Type B pancreatic cell (in vitro differentiated cells): ENCODE measurements around the gene INPPL1. TPM values are rescaled to one million over a fixed set of nuclear protein-coding genes. Genes with fewer than 3 reads are reported as not detected.

Experiments
- DNase-seq: peaks from one replicate; pipeline ENCODE4 v3.0.0; 2021; ENCODE audit warnings: mixed read lengths; ENCODE audit not compliant: unreplicated experiment; ENCODE audit errors: extremely low spot score
- H3K27ac Mint-ChIP-seq: 2 replicates; pipeline ENCODE4 v1.8.0; 2021; ENCODE audit warnings: mild to moderate bottlenecking, mixed read lengths
- H3K27me3 Mint-ChIP-seq: 2 replicates; pipeline ENCODE4 v1.8.0; 2021; ENCODE audit warnings: mixed read lengths
- H3K36me3 Mint-ChIP-seq: 2 replicates; pipeline ENCODE4 v1.8.0; 2021; ENCODE audit warnings: mixed read lengths
- H3K4me1 Mint-ChIP-seq: one replicate; pipeline ENCODE4 v1.8.0; 2021; ENCODE audit warnings: mixed read lengths; ENCODE audit not compliant: unreplicated experiment
- H3K4me3 Mint-ChIP-seq: 2 replicates; pipeline ENCODE4 v1.8.0; 2021; ENCODE audit warnings: mild to moderate bottlenecking, mixed read lengths
- H3K9me3 Mint-ChIP-seq: 2 replicates; pipeline ENCODE4 v1.8.0; 2021; ENCODE audit warnings: mixed read lengths
- total RNA-seq: library from RNA; stranded (reverse); gene quantifications from 2 replicates; pipeline ENCODE4 v1.2.1, GENCODE V29; 2021; ENCODE audit warnings: low replicate concordance
- TF ChIP-seq, protein P1 (sequence below): fragments of 200-600 bp; sonication (generic); conservative IDR thresholded peaks from 2 replicates; pipeline ENCODE4 v1.5.0; 2021; ENCODE audit warnings: antibody characterized with exemption, mild to moderate bottlenecking

Gene INPPL1
- total RNA-seq, 1 donor from 2014 or later = 231 TPM

- Mint-ChIP-seq H3K27ac (no peak overlapping the region), H3K36me3 (no peaks in the 10 kb centered on the region), H3K4me3 (no peak overlapping the region), H3K9me3 (no peaks in the 10 kb centered on the region), H3K27me3 (peaks cover 11% of the 10 kb centered on the region), H3K4me1 (no peaks in the 10 kb centered on the region)
- TF ChIP-seq, protein P1, sequence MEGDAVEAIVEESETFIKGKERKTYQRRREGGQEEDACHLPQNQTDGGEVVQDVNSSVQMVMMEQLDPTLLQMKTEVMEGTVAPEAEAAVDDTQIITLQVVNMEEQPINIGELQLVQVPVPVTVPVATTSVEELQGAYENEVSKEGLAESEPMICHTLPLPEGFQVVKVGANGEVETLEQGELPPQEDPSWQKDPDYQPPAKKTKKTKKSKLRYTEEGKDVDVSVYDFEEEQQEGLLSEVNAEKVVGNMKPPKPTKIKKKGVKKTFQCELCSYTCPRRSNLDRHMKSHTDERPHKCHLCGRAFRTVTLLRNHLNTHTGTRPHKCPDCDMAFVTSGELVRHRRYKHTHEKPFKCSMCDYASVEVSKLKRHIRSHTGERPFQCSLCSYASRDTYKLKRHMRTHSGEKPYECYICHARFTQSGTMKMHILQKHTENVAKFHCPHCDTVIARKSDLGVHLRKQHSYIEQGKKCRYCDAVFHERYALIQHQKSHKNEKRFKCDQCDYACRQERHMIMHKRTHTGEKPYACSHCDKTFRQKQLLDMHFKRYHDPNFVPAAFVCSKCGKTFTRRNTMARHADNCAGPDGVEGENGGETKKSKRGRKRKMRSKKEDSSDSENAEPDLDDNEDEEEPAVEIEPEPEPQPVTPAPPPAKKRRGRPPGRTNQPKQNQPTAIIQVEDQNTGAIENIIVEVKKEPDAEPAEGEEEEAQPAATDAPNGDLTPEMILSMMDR = no peak
- no peak for DNase-seq
These were observed 56.3 kb downstream of the INPPL1 start for GRCh38 chr11:72280726-72281315.

GRCh38 chr11:72283947-72284346 is 59.4 kb downstream of the INPPL1 start:
- no peaks in the 10 kb centered on the region for H3K36me3 Mint-ChIP-seq
- H3K4me3 Mint-ChIP-seq = no peak overlapping the region
- no peak overlapping the region for H3K27ac Mint-ChIP-seq
- peaks cover 11% of the 10 kb centered on the region for H3K27me3 Mint-ChIP-seq
- no peak for DNase-seq
- TF ChIP-seq, protein P1 = no peak
- H3K4me1 Mint-ChIP-seq = no peaks in the 10 kb centered on the region
- no peaks in the 10 kb centered on the region for H3K9me3 Mint-ChIP-seq

DNA sequence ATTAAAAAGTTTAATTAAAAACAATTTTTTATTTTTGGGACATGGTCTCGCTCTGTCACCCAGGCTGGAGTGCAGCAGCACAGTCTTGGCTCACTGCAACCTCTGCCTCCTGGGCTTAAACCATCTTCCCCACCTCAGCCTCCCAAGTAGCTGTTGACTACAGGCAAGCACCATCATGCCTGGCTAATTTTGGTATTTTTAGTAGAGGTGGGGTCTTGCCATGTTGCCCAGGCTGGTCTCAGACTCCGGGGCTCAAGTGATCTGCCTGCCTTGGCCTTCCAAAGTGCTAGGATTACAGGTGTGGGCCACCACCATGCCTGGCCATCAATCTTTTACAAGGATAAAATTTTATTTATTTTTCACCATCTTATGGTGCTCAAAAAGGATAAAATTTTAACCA is 62.7 kb downstream of the INPPL1 start:
- Mint-ChIP-seq H3K9me3 (no peaks in the 10 kb centered on the region), H3K36me3 (no peaks in the 10 kb centered on the region), H3K4me3 (no peak overlapping the region), H3K27ac (no peak overlapping the region), H3K27me3 (peaks cover 7% of the 10 kb centered on the region), H3K4me1 (no peaks in the 10 kb centered on the region)
- no peak for DNase-seq
- TF ChIP-seq, protein P1 = no peak

Other genes starting within 250 kb of the INPPL1 start
- 10.6 and 15.7 TPM in 2 replicates for gene IL18BP, start 225.9 kb upstream of the INPPL1 start, total RNA-seq
- gene NUMA1, start 144.2 kb upstream of the INPPL1 start, total RNA-seq = 183 and 225 TPM in 2 replicates
- gene LRRC51, start 143.9 kb upstream of the INPPL1 start, total RNA-seq = 7.9 and 14.7 TPM in 2 replicates
- gene LAMTOR1, start 121.5 kb upstream of the INPPL1 start, total RNA-seq = 73.0 and 93.8 TPM in 2 replicates
- gene TOMT, start 118.8 kb upstream of the INPPL1 start, total RNA-seq = not detected in 2 replicates
- gene ANAPC15, start 112.1 kb upstream of the INPPL1 start, total RNA-seq = 45.5 and 47.9 TPM in 2 replicates
- not detected in 2 replicates for gene FOLR3, start 89.0 kb upstream of the INPPL1 start, total RNA-seq
- gene FOLR1, start 32.6 kb upstream of the INPPL1 start, total RNA-seq = 2.7 and 6.7 TPM in 2 replicates
- gene FOLR2, start 8.0 kb upstream of the INPPL1 start, total RNA-seq = not detected in 2 replicates
- gene PHOX2A, start 19.4 kb downstream of the INPPL1 start, total RNA-seq = 2.8 and 3.0 TPM in 2 replicates
- 17.1 and 19.8 TPM in 2 replicates for gene CLPB, start 209.8 kb downstream of the INPPL1 start, total RNA-seq